HG02840 (cell line): ENCODE results near the gene AGAP1.

Source experiments
- ATAC-seq: cut with Tn5 transposase; IDR thresholded peaks from one replicate; pipeline ENCODE4 v1.9.1; 2021; ENCODE audit warnings: mild to moderate bottlenecking, moderate library complexity, moderate number of reproducible peaks; ENCODE audit not compliant: unreplicated experiment, low FRiP score

Gene AGAP1

DNA sequence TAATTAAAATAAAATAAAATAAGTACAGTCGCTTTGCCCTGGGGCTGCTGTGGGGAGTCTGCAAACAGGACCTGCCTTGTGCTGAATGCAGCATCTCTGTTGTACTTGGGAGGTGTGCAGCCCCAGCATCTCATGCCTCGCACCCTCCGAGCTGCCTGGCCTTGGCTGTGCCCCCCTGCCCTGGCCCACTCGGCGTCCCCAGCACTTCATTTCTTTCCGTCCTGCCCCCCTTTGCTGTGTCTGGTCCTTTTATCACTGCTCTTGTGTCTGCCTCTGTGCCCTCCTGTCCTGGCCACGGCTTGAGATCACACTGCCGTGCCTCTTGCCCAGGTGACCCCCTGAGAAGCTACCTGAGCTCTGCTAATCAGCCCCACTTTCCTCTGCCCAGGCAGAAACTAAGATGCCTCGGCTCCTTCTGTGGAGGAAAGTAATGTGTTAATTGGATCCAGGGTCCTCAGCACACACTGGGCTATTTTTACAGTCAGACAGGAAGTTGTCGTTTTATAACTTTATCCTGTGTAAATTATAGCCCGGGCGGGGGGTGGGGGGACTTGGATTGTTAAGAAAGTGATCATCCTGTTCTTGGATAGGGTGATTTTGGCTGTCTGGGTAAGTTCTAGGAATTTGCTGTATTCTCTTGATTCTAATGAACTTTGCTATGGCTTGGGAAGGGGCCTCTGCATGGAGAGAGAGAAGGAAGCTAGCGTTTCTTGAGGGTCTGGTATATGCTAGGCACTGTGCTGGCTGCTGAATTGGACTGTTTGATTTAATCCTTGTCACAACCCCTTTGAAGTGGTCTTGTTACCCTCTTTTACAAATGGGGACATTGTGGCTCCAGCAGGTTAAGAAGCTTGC lies 69.4 kb downstream of the AGAP1 start:
- no peak for ATAC-seq

DNA sequence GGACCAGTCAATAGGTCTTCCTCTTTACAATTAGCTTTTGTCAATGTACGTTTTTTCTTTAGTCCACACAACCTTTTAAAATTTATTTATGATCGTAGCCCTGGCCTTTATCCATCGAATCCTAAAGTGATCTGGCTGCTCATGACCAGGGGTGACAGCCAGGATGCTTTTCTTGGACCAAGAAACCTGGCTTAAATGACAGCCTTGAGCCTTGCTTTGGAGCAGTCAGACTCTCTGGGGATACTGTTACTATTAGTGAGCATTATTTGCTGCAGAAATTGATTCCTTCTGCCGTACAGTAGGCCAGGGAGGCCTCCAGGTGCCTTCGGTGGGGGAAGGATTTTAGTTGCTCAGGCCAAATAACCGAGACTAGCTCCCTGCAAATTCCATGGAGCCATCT lies 70.2 kb downstream of the AGAP1 start:
- ATAC-seq = no peak

DNA sequence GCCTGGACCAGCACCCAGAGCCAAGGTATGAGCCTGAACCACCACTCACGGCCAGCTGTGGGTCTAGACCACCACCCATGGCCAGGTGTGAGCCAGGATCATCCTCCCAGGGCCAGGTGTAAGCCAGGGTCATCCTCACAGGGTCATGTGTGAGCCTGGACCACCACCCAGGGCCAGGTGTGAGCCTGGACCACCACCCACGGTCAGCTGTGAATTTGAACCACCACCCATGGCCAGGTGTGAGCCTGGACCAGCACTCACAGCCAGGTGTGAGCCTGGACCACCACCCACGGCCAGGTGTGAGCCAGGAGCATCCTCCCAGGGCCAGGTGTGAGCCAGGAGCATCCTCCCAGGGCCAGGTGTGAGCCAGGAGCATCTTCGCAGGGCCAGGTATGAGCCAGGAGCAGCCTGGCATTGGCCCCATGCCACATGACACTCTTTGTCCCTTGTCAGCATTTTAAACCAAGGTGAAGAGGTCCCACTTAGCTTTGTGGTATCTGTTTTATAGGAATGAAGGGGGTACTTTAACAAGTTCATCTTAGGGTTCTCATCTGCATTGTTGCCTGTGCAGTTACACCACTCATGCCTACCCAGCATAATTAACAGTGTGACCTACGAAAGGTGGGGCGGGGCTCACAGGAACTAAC lies 71.2 kb downstream of the AGAP1 start:
- ATAC-seq = no peak

GRCh38 chr2:235566415-235566814 lies 72.6 kb downstream of the AGAP1 start:
- ATAC-seq = no peak

DNA sequence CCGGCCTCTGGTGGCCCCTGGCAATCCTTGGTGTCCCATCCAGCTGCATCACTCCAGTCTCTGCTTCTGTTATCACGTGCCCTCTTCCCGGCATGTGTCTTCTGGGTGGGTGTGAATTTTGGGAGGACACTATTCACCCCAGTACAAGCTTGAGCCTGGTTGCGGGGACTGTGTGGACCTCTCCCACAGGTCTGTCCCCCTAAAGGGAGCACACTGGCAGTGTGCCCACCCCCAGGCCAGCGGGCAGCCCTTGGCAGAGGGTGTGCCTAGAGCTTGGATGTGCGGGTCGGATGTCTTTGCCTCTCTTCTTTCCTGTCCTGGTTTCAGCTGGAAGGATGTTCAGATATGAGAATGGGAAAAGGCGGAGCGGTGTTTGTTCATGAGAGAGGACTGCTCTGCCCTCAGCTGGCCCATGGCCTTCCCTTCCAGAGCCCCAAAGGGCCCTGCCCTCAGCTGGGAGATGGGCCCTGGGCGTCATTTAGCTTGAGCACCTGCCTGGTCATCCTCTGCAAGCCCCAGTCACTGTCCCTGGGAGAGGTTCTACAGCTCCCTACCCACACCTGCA lies 73.2 kb downstream of the AGAP1 start:
- no peak for ATAC-seq

DNA sequence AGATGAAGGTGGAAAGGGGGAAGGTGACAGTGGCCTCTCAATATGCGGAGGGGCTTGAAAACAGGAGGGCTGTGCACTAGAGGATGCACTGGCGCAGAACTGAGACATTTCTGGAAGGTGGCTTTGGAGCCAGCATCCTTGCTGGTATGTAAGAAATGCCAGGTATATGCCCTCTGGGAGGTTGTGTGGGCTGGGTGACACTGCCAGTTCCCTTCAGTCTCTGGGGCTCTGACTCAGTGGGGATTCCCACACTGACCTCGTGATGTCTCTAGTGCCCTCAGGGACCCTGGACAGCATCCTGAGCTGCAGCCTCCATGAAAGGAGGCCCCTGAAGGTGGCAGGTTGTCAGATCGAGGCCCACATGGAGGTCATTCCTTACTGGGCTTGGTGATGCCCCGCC lies 74.0 kb downstream of the AGAP1 start:
- no peak for ATAC-seq

DNA sequence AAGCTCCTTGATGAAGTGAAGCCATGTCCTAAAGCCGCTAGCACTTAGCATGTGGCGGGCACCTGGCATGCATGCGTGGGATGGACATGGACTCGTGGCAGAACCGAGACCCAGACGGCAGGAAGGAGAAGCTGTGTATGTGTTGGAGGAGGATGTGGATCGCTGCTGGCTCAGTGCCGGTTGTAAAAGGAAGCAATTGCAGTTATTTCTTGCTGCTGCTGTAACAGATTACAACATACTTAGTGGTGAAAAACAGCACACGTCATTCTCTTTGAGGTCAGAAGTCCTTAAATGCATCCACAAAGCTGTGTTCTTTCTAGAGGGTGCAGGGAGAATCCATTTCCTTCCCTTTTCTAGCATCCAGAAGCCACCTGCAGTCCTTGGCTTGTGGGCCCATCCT lies 74.6 kb downstream of the AGAP1 start:
- ATAC-seq = no peak

GRCh38 chr2:235569837-235570236 lies 76.0 kb downstream of the AGAP1 start:
- ATAC-seq = no peak

GRCh38 chr2:235570256-235570655 lies 76.4 kb downstream of the AGAP1 start:
- no peak for ATAC-seq

GRCh38 chr2:235570966-235571692 lies 77.3 kb downstream of the AGAP1 start:
- no peak for ATAC-seq

- ATAC-seq = no peak
Observed at GRCh38 chr2:235572592-235572991, 78.7 kb downstream of the AGAP1 start.

- no peak for ATAC-seq
Observed at GRCh38 chr2:235573331-235574221, 79.7 kb downstream of the AGAP1 start.

- no peak for ATAC-seq
Observed at GRCh38 chr2:235575431-235575830, 81.6 kb downstream of the AGAP1 start.

DNA sequence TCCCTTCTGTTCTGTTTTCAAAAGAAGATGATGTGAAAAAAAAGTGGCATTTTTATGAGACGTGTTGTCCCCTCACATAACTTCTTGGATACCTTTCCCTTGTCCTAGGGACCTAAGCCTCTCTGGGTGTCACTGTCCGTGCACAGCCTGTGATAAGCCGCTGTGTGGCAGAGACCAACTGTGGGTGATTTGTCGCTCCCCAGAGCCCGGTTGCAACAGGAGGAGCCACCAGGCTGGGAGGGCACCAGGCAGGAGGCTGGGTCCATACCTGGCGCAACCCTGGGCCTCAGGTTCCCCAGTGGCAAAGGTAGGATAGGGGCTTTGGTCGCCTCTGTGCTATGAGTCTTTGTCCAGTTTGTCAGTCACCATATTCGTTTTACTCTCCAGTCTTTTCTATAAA lies 82.1 kb downstream of the AGAP1 start:
- no peak for ATAC-seq

GRCh38 chr2:235576337-235576910 lies 82.6 kb downstream of the AGAP1 start:
- ATAC-seq = no peak

DNA sequence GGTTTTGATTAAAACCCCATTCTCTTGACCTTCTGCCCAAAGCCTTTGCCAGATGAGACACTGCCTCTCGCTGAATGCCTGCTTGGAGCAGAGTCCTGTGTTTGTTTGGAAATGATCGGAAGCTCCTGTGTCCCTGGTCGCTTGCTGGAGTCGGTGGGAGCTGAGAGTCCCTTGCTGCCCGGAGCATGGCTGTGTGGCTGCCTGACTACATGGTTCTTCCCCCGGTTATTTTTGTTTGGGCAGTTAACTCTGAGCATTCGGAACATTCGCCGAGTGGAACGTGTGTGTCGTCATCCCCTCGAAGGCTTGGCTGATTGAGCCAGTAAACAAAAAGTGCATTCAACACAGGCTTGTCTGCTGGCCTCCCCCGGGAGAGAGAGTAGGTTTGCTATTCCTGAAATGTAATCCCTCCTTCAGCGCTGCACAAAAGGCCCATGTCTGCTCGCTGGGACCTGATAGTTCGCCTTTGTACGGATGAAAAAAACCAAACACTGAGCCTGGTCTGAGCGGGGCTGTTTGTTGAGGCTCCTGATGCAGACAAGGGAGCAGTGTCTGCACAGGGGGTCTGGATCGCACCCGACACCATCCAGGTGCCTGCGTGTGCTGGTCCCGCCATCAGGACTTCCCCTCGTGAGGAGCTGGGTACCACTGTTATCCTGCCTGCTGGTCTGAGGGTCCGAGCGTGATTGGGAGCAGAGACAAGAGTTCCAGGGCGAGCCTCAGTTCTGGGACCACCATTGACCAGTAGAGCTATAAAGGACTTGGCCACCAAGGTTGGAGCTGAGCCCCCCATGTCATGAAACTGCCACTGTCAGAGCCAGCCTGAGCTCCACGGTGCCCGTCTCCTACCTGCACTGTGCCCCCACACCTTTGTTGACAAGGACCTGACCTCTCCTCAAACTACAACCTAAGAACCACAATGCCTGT lies 83.8 kb downstream of the AGAP1 start:
- no peak for ATAC-seq

GRCh38 chr2:235579128-235579527 lies 85.3 kb downstream of the AGAP1 start:
- no peak for ATAC-seq

GRCh38 chr2:235580426-235581157 lies 86.7 kb downstream of the AGAP1 start:
- no peak for ATAC-seq
